K562 (cell line): Measurements from ENCODE around the gene FA2H.
A peak's percentile ranks its signal among the peaks of the same experiment; 100 is the strongest.

Source experiments
- CEBPB ChIP-seq: fragments of 450-650 bp; IDR thresholded peaks from 2 replicates; pipeline ENCODE4 v1.6.1; 2016; ENCODE audit warnings: missing genetic modification characterization, missing compliant biosample characterization
- CTCF ChIP-seq, 3 experiments: IDR thresholded peaks in 2 of 3; conservative IDR thresholded peaks in 1 of 3; 2 replicates each; pipeline ENCODE4 v1.5.1; 2011 to 2012; ENCODE audit warnings: low read length in 3 of 3, mild to moderate bottlenecking in 3 of 3, control low read depth in 2 of 3, improper control_type of control experiment in 1 of 3, inconsistent platforms in 1 of 3, low read depth in 1 of 3, mixed read lengths in 1 of 3, moderate library complexity in 1 of 3; ENCODE audit not compliant: insufficient read depth in 2 of 3
- E2F5 ChIP-seq: sonication (generic); formaldehyde crosslinking; IDR thresholded peaks from 2 replicates; pipeline ENCODE4 v1.8.0; 2022; ENCODE audit warnings: mild to moderate bottlenecking, missing genetic modification reagents
- NFATC3 ChIP-seq: fragments of 450-650 bp; IDR thresholded peaks from 2 replicates; pipeline ENCODE4 v1.6.1; 2017; ENCODE audit warnings: mild to moderate bottlenecking
- POLR2A ChIP-seq: fragments of 450-650 bp; conservative IDR thresholded peaks from 2 replicates; pipeline ENCODE4 v1.6.1; 2016
- RAD21 ChIP-seq, 2 experiments: fragments of 250-450 bp in 1 of 2; fragments of 450-650 bp in 1 of 2; sonication (Bioruptor Pico) in 1 of 2; formaldehyde crosslinking in 1 of 2; IDR thresholded peaks in 1 of 2; conservative IDR thresholded peaks in 1 of 2; 2 replicates each; pipeline versions ENCODE4 v1.4.0 to v1.8.0; 2020 to 2022; ENCODE audit warnings: mild to moderate bottlenecking in 2 of 2, moderate library complexity in 1 of 2
- RCOR1 ChIP-seq, 2 experiments: IDR thresholded peaks; 2 replicates each; pipeline ENCODE4 v1.6.1; 2012; ENCODE audit warnings: low read depth in 2 of 2, low read length in 2 of 2, borderline replicate concordance in 1 of 2, improper control_type of control experiment in 1 of 2
- TCF7L2 ChIP-seq: fragments of 150-350 bp; IDR thresholded peaks from 2 replicates; pipeline ENCODE4 v1.6.1; 2016; ENCODE audit warnings: low read depth, mild to moderate bottlenecking, low read length, moderate library complexity
- ZC3H11A ChIP-seq: IDR thresholded peaks from 2 replicates; pipeline ENCODE4 v1.6.1; 2012; ENCODE audit warnings: low read depth, low read length, improper control_type of control experiment
- TF ChIP-seq, protein P1 (sequence below): fragments of 250-450 bp; sonication (Bioruptor Pico); IDR thresholded peaks from 2 replicates; pipeline ENCODE4 v1.5.0; 2022; ENCODE audit warnings: mild to moderate bottlenecking
- TF ChIP-seq, protein P2 (sequence below): fragments of 250-450 bp; sonication (Bioruptor Pico); IDR thresholded peaks from 2 replicates; pipeline ENCODE4 v1.4.0; 2020; ENCODE audit warnings: mild to moderate bottlenecking, moderate library complexity

- TF ChIP-seq NFATC3, result no peak
- no peak for TF ChIP-seq E2F5 (CRISPR knock-in tag)
- no peak for TF ChIP-seq POLR2A
- TF ChIP-seq TCF7L2, result no peak
- no peak for TF ChIP-seq RAD21 (CRISPR knock-in tag; conservative IDR thresholded peaks at IDR 0.05 in 1 of 2, IDR thresholded peaks at IDR 0.05 in 1 of 2)
- TF ChIP-seq ZC3H11A, result no peak
- TF ChIP-seq, protein P1, sequence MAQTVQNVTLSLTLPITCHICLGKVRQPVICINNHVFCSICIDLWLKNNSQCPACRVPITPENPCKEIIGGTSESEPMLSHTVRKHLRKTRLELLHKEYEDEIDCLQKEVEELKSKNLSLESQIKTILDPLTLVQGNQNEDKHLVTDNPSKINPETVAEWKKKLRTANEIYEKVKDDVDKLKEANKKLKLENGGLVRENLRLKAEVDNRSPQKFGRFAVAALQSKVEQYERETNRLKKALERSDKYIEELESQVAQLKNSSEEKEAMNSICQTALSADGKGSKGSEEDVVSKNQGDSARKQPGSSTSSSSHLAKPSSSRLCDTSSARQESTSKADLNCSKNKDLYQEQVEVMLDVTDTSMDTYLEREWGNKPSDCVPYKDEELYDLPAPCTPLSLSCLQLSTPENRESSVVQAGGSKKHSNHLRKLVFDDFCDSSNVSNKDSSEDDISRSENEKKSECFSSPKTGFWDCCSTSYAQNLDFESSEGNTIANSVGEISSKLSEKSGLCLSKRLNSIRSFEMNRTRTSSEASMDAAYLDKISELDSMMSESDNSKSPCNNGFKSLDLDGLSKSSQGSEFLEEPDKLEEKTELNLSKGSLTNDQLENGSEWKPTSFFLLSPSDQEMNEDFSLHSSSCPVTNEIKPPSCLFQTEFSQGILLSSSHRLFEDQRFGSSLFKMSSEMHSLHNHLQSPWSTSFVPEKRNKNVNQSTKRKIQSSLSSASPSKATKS (CRISPR knock-in tag), result no peak
- no peak for TF ChIP-seq CTCF (IDR thresholded peaks at IDR 0.05 in 2 of 3, conservative IDR thresholded peaks at IDR 0.05 in 1 of 3; ENCODE audit: insufficient read depth in 2 of 3, low read depth in 1 of 3, low read length in 3 of 3)
- TF ChIP-seq, protein P2, sequence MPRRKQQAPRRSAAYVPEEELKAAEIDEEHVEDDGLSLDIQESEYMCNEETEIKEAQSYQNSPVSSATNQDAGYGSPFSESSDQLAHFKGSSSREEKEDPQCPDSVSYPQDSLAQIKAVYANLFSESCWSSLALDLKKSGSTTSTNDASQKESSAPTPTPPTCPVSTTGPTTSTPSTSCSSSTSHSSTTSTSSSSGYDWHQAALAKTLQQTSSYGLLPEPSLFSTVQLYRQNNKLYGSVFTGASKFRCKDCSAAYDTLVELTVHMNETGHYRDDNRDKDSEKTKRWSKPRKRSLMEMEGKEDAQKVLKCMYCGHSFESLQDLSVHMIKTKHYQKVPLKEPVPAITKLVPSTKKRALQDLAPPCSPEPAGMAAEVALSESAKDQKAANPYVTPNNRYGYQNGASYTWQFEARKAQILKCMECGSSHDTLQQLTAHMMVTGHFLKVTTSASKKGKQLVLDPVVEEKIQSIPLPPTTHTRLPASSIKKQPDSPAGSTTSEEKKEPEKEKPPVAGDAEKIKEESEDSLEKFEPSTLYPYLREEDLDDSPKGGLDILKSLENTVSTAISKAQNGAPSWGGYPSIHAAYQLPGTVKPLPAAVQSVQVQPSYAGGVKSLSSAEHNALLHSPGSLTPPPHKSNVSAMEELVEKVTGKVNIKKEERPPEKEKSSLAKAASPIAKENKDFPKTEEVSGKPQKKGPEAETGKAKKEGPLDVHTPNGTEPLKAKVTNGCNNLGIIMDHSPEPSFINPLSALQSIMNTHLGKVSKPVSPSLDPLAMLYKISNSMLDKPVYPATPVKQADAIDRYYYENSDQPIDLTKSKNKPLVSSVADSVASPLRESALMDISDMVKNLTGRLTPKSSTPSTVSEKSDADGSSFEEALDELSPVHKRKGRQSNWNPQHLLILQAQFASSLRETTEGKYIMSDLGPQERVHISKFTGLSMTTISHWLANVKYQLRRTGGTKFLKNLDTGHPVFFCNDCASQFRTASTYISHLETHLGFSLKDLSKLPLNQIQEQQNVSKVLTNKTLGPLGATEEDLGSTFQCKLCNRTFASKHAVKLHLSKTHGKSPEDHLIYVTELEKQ (CRISPR knock-in tag), result no peak
- TF ChIP-seq RCOR1 (IDR thresholded peaks at IDR 0.05; ENCODE audit: borderline replicate concordance in 1 of 2, low read depth in 2 of 2, low read length in 2 of 2), result no peak
- TF ChIP-seq CEBPB (tag), result peak; percentile 76
These were observed 17.3 kb downstream of the FA2H start for GRCh38 chr16:74757349-74757748.
